ENCODE results near the gene SNAP29.
"Not testable (repeated sequence)": the region's sequence is repeated elsewhere in the genome, so short reads cannot be mapped to it uniquely, and the experiment has no call there.

Gene SNAP29

DNA sequence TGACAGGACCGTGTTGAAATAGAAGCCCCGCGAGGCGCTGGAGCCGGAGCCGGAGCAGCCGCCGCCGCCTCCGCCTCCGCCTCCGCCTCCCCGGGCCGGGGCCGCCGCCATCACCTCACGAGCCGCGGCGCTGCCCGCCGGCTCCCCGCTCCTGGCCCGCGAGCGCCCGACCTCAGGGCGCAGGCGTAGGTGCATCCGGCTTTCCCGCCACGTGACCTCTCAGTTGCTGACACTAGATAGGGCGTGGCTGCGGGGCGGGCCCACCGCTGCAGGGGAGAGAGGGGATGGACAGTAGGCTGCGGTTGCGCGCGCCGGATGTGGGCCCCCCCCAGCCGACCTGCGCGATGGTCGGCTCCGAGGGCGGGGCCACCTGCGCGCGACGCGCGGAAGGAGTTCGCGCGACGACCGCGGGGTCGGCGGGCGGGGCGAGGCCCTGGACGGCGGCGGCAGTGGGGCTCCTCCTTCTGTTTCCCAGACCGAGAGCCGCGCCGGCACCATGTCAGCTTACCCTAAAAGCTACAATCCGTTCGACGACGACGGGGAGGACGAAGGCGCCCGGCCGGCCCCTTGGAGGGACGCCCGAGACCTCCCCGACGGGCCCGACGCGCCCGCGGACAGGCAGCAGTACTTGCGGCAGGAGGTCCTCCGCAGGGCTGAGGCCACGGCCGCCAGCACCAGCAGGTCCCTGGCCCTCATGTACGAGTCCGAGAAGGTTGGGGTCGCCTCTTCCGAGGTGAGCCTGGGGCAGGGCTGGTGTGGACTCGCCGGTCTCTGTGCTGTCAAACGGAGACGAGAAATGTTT lies at the start of gene SNAP29, which contains the start of gene PI4KA:
TSS of gene SNAP29 (plus strand) at position 393 of the 802 bp plus-strand sequence. CDS start at position 497, 104 bp downstream.
TSS of gene PI4KA (minus strand) at position 197 of the 802 bp plus-strand sequence. CDS start at position 111, 86 bp downstream.
- peak; percentile 95 for DNase-seq (ENCODE audit: low read depth)

DNA sequence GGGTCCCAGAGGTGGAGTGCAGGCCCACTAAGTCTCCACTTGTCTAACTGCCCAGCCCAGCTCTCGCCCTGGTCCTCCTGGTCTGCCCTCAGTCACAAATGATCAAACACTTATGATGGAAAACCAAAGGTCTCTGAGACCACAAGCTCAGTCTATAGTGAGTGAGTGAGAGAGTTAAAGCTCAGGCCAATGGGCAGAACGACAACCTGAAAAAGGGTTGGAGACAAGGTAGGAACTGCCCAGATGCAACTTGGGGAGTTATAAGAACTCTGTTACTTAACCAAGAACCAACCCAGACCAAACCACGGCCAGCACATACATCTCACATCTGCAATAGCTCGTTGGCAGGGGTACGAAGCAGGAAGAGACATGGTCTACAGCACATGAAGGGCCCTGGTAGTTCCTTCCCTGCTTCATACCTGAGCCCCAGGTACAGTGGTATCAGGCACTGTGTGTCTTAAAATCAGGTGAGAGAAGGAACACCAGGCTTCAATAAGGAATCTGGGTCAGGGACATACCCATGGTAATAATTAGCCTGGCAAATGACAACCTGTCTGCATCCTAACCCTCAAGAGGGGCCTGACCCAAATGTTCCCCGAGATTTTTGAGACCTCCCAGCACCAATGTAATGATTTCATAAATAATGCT lies 49.1 kb upstream of the SNAP29 start:
- DNase-seq (ENCODE audit: low read depth): no peak

DNA sequence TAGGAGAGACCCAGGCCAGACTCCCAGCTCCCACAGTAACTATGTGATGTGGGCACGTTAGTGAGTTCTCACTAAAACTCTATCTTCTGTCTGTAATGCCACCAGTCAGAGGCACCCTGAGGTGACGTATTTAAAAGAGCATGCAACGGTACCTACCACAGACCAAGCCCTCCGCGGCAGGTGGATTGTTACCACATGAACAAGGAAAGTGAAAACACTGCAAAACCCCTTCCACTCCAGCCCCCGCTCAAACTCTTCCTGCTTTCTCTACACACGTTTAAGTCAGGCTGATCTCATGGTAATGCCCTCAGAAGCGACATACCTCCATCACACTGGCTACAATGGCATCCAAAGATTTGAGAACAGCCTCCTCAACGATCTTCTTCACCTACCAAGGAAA lies 48.2 kb upstream of the SNAP29 start:
- DNase-seq (ENCODE audit: low read depth): peak; percentile 4

DNA sequence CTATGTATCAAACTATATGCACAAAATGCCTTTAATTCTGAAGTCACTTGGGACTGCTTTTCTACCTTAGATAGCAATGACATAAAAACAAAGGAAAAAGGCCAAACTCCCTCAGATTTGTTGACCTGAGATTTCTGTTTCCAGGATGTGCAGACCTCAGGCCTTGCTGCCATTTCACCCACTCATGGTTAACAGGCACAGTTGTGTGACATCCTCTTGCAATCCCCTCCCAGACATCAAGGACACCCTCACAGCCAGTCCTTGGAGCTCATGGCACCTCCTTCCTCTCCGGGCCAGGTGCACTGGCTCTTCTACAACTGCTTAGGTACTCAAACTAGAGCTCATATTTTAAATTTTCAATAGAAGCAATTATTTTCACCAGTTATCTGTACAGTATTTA lies 47.6 kb upstream of the SNAP29 start:
- DNase-seq (ENCODE audit: low read depth): no peak

DNA sequence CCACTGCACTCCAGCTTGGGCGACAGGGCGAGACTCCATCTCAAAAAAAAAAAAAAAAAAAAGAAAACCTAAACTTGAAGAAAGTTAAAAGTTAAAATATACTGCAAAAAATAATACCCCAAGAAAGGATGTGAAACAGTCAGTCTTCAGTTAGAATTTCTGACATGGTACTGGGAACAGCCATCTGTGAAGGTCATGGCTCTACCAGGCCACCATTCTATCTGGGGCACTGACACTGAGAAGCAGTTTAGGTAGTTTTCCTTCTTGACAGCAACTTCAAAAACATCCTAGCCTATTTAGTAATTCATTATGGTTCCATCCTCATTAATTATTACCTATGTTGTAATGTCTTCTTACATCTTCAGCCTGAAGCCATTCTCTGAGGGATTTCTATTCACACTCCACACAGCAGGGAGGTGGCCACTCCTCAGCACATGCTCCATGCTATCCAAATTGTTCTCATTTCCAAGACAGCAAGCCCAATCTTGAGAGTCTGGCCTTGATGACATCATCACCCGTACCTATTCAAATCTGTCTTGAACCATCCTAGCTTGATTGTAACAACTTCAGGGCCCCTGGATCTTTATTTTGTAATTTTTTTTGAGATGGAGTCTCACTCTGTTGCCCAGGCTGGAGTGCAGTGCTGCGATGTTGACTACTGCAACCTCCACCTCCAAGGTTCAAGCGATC lies 46.7 kb upstream of the SNAP29 start:
- DNase-seq (ENCODE audit: low read depth): no peak

DNA sequence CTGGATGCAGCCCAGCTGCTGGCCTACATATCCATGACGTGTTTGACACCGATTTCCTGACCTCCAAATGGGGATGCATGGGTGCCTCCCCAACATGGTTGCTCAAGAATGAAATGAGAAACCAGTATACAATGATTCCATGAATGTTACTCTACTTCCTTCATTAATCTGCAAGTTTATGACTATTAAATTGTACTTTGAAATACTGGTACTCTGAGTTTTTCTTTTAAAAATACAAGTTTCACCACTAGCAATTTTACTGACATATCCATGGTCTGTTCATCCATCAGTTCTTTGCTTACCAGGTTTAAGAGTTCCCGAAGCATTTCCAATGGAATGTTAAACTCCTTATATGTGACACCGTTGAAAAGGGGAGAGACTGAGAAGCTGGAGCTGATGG lies 45.8 kb upstream of the SNAP29 start:
- DNase-seq (ENCODE audit: low read depth): no peak

DNA sequence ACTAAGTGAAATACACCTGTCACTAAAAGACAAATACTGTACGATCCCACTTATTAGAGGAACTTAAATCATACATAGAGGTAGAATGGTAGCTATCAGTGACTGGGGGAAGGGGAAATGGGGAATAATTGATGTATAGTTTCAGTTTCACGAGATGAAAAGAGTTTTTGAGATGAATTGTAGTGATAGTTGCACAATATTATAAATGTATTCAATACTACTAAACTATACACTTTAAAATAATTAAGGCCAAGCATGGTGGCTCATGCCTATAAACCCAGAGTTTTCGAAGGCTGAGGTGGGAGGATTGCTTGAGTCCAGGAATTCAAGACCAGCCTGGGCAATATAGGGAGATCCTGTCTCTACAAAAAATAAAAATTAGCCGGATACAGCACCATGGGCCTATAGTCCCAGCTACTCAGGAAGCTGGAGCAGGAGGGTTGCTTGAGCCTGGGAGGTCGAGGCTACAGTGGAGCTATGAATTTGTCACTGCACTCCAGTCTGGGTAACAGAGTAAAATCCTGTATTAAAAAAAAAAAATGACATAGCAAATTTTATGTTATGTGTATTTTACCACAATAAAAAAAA lies 44.5 kb upstream of the SNAP29 start:
- no peak for DNase-seq (ENCODE audit: low read depth)

DNA sequence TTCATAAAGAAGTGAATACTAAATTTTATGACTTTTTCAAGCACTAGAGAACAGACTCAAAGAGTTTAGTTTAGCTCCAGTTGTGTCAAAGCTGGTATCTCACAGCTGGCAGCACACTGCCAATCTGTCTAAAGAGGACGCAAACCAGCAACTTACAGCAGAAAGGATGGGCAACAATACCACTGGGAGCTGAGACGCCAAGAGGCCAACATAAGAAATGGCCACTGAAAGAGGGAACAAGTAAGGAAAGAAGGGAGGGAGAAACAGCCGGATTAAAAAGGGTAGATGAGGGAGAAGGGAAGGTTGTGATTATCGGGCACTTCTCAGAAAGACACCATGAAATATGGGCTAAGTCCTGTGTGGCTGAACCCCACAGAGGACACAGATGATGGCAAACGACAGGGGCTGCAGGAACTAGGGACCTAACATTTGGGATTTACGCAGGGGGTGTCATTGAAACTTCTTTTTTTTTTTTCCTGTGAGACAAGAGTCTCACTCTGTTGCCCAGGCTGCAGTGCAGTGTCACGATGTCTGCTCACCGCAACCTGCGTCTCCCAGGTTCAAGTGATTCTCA lies 43.2 kb upstream of the SNAP29 start:
- DNase-seq (ENCODE audit: low read depth): no peak

DNA sequence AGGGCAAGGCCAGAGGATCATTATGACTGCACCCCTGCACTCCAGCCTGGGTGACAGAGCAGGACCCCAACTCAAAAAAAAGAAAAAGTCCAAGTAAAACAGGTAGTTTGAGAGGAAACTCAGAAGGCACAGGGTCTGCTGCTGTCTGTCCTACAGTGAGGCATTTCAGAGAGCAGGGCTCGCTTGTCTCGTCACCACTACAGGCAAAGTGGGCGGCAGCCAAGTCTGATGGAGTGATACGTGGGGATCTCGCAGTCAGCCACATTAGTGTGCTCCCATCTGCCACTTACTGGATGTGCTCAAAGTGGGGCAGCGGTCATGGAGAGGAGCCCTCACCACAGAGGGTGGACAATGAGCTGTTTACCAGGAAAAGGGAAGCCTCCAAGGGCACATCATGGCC lies 42.2 kb upstream of the SNAP29 start:
- DNase-seq (ENCODE audit: low read depth): no peak

DNA sequence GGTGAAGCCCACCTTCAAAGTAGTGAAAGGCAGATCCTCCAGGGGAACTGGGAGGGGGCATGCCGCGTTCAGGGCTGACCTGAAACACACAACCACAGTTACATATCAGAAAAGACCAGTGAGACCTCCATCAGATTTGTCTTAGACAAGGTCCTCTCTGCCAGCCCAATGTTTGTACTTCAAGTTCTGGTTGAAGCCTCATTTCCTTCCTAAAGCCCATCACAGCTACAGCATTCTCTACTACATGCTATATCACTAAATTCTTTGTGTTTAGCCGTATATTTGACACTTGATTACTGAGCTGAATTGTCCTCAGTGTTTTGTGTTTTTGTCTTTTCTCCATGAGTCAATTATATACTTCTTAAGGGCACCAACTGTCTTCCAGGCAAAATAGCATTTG lies 40.3 kb upstream of the SNAP29 start:
- no peak for DNase-seq (ENCODE audit: low read depth)

DNA sequence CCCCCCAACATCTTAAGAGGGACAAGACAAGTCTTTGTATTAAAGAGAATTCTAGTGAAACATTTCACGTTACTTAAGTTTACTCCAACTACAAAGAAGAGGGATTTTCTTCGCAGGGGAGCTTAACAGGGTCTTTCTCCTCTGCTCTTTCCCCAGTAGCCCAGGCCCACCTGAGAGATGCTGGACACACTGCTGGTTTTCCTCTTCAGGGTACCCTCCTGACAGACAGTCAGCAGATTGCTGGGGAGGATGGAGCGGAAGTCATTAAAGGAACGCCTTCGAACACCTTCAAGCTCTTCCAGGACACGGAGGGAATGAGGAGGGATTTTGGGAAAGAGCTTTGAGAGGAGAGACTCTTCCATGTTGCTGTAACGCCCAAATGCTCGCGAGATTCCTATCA lies 39.3 kb upstream of the SNAP29 start:
- no peak for DNase-seq (ENCODE audit: low read depth)

DNA sequence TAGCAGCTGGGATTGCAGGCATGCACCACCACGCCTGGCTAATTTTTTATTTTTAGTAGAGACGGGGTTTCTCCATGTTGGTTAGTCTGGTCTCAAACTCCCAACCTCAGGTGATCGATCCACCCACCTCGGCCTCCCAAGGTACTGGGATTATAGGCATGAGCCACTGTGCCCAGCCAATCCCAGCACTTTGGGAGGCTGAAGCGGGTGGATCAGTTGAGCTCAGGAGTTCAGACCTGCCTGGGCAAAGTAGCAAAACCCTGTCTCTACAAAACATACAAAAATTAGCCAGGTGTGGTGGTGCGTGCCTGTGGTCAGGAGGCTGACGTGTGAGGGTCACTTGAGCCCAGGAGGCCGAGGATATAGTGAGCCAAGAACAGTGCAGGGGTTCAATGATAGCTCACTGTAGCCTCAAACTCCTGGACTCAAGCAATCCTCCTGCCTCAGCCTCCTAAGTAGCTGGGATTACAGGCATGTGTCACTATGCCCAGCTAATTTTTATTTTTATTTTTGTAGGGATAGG lies 37.0 kb upstream of the SNAP29 start:
- DNase-seq (ENCODE audit: low read depth): not testable (repeated sequence)

DNA sequence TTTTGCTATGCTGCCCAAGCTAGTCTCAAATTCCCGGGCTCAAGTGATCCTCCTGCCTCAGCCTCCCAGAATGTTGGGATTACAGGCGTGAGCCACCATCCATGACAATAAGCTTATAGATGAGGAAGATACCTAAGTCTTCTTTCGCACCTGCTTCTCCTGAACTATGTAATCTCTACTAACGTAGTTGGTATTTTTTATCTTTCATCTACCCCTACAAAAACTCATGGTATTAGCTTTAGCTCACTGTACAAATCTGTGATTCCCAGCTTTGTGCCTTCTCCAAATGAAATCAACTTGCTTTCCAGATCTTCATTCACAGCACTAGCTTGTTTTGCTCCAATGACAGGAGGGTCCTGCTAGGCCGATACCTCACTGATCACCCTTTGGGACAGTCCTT lies 36.6 kb upstream of the SNAP29 start:
- DNase-seq (ENCODE audit: low read depth): no peak

DNA sequence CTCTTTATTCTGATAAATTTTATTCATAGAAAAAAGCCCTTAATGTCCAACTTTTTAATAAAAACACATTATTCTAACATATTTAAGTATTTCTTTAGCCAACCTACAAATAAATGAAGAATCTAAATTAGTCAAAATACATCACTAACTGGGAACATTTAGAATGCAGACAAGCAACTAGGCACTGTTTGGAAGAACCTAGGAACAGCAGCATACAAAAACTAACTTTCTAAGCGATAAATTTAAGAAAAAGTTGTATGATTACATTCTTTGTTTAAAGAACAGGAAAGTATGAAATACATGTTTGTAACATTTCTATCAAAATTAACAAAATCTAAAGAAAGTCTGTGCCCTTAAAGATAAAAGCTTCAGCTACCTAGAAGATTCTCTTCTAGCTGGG lies 35.5 kb upstream of the SNAP29 start:
- DNase-seq (ENCODE audit: low read depth): no peak

DNA sequence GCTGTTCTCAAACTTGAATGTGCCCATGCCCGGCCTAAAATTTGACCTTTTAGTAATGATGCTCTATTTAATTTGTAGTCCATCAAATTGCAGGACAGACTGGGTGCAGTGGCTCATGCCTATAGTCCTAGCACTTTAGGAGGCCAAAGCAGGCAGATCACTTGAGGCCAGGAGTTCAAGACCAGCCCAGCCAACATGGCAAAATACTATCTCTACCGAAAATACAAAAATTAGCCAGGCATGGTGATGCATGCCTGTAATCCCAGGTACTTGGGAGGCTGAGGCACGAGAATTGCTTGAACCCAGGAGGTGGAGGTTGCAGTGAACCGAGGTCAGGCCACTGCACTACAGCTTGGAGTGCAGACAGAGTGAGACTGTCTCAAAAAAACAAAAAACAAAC lies 33.6 kb upstream of the SNAP29 start:
- DNase-seq (ENCODE audit: low read depth): not testable (repeated sequence)

DNA sequence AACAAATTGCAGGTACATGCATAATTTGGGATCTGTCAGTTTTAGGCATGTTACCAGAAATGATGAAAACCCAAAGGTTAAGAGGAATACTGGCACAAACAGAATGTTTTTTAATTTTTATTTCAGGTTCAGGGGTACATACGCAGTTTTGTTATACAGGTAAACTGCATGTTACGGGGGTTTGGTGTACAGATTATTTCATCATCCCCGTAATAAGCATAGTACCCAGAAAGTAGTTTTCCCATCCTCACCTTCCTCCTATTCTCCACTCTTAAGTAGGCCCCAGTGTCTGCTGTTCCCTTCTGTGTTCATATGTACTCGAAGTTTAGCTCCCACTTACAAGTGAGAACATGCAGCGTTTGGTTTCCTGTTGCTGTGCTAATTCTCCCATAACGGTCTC lies 33.2 kb upstream of the SNAP29 start:
- DNase-seq (ENCODE audit: low read depth): no peak

DNA sequence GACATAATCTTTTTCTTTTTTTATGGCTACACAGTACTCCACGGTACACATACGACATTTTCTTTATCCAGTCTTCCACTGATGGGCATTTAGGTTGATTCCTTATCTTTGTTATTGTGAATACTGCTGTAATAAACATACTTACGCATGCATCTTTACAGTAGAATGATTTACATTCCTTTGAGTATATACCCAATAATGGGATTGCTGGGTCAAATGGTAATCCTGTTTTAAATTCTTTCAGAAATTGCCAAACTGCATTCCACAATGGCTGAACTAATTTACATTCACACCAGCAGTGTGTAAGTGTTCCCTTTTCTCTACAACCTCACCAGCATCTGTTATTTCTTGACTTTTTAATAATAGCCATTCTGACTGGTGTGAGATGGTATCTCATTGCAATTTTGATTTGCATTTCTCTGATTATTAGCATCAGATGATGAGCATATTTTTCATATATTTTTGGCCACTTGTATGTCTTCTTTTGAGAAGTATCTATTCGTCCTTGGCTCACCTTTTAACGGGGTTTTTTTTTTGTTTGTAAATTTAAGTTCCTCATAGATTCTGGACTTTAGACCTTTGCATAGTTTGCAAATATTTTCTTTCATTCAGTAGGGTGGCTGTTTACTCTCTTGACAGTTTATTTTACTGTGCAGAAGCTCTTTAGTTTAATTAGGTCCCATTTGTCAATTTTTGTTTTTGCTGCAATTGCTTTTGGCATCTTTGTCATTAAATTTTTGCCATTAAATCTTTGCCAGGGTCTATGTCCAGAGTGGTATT lies 32.2 kb upstream of the SNAP29 start:
- DNase-seq (ENCODE audit: low read depth): not testable (repeated sequence)

DNA sequence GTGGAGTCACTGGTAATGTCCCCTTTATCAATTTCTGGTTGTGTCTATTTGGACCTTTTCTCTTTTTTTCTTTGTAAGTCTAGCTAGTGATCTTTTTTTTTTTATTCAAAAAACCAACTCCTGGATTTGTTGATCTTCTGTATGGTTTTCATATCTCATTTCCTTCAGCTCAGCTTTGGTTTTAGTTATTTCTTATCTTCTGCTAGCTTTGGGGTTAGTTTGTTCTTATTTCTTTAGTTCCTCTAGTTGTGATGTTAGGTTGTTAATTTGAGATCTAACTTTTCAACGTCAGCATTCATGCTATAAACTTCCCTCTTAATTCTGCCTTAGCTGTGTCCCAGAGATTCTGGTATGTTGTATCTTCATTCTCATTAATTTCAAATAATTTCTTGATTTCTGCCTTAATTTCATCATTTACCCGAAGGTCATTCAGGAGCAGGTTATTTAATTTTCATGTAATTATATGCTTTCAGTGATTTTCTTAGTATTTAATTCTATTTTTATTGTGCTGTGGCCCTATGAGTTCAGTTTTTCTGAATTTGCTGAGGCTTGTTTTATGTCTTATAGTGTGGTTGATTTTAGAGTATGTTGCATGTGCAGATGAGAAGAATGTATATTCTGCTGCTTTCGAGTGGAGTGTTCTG lies 29.2 kb upstream of the SNAP29 start:
- no peak for DNase-seq (ENCODE audit: low read depth)

DNA sequence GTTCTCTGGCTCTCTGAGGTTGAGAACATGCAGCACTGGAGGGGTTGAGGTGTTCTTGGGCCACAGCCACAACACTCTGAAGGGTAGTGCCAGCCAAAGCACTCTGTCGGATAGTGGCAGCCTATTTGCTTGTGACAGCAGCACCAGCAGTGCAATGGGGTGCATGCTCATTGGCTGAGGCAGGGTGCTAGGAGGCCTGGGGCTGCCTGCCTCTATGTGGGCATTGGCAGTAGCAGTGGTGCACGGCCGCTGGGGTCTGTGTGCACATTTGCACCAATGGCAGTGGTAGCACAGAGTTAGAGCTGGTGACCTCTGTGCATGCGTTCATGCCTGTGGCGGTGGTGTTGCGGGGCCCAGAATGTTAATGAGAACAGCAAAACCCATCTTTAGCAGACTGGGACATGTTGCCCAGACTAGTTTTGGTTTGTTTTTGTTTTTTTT lies 25.6 kb upstream of the SNAP29 start:
- DNase-seq (ENCODE audit: low read depth): no peak

DNA sequence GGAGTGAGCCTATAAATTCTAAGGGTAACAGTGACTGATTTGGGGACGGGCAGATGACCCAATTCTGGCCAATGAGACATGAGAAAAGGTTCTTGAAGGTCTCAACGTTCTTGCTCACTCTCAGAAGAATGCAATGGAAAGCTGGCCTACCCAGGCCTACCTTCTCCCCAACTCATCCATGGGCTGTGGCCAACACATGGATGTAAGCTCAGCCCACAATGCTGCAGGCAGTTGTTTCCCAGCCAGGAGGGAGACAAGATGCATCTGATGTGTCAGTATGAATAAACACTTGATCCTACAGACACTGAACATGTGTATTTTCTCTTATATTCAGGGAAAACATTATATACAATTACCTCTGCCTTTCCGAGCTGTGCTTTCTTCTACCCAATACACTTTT lies 24.6 kb upstream of the SNAP29 start:
- DNase-seq (ENCODE audit: low read depth): no peak

DNA sequence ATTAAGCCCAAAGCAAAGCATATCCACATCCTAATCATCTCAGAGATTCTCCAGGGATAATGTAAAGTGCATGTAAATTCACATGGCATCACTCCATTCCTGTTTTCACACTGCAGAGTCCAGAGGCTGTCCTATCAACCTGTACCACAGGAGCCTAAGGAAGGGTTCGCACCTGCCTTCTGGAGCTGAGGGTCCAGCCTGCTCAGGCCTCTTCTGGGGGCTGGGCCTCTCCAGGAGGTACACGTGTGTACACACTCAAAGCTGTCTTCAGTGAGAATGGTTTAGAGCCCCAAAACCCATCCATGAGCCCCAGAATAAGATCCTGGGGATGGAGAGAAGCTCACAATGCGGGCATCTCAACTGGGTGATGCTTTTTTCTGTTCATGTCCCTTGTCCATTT lies 24.1 kb upstream of the SNAP29 start:
- DNase-seq (ENCODE audit: low read depth): no peak

Data from stimulated activated CD8-positive, alpha-beta memory T cell treated with anti-CD3 and anti-CD28 coated beads, Interleukin-12 subunit alpha, Interleukin-12 subunit beta, amount 100 ng/mL, for 4 hours (primary cell).